Glutamatergic neuron (in vitro differentiated cells): ENCODE results near the gene TMEM81. TPM values are rescaled to one million over a fixed set of nuclear protein-coding genes. Genes with fewer than 3 reads are reported as not detected.

Source experiments
- DNase-seq: peaks from one replicate; pipeline ENCODE4 v3.0.0; 2022
- H3K27ac Mint-ChIP-seq: one replicate; pipeline ENCODE4 v1.8.0; 2020; ENCODE audit warnings: mild to moderate bottlenecking, mixed read lengths, inconsistent platforms; ENCODE audit not compliant: unreplicated experiment
- H3K27me3 Mint-ChIP-seq: one replicate; pipeline ENCODE4 v1.8.0; 2020; ENCODE audit warnings: mild to moderate bottlenecking, moderate library complexity, mixed read lengths, inconsistent platforms; ENCODE audit not compliant: unreplicated experiment
- H3K36me3 Mint-ChIP-seq: one replicate; pipeline ENCODE4 v1.8.0; 2020; ENCODE audit warnings: mild to moderate bottlenecking, mixed read lengths, inconsistent platforms; ENCODE audit not compliant: unreplicated experiment
- H3K4me1 Mint-ChIP-seq: one replicate; pipeline ENCODE4 v1.8.0; 2020; ENCODE audit warnings: mild to moderate bottlenecking, low read depth, mixed read lengths, inconsistent platforms; ENCODE audit not compliant: unreplicated experiment
- H3K4me3 Mint-ChIP-seq: one replicate; pipeline ENCODE4 v1.8.0; 2020; ENCODE audit warnings: mild to moderate bottlenecking, mixed read lengths, inconsistent platforms; ENCODE audit not compliant: unreplicated experiment
- H3K9me3 Mint-ChIP-seq: one replicate; pipeline ENCODE4 v1.8.0; 2020; ENCODE audit warnings: mild to moderate bottlenecking, moderate library complexity, mixed read lengths, inconsistent platforms; ENCODE audit not compliant: unreplicated experiment
- total RNA-seq: library from RNA; stranded (reverse); fragmentation: NEBNext Ultra II Directional; extraction: Animal tissue kit (Norgen Biotek cat#: 25700); gene quantifications from one replicate; pipeline ENCODE4 v1.2.1, GENCODE V29; 2021; ENCODE audit not compliant: unreplicated experiment
- TF ChIP-seq, protein P1 (sequence below): fragments of 200-600 bp; sonication (generic); IDR thresholded peaks from one replicate; pipeline ENCODE4 v1.5.0; 2021; ENCODE audit not compliant: partially characterized antibody, unreplicated experiment

TMEM81 gene
- total RNA-seq, 1 donor from 2014 or later: 9.3 TPM

DNA sequence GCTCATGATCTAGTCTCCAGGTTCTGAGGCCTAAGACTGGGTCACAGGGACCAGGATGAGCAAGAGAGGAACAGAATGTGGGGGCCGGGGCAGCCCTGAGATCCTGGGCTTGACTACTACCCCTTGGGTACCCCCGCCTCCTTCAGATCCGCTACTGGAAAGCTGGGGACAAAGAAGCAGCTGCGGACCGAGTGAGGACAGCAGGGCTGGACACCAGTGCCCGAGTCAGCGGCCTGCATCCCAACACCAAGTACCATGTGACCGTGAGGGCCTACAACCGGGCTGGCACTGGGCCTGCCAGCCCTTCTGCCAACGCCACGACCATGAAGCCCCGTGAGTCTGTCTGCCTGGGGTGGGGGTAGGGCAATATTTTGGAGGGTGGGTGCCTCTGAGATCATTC, 12.5 kb downstream of the TMEM81 start:
- no peaks in the 10 kb centered on the region for H3K36me3 Mint-ChIP-seq
- TF ChIP-seq, protein P1, sequence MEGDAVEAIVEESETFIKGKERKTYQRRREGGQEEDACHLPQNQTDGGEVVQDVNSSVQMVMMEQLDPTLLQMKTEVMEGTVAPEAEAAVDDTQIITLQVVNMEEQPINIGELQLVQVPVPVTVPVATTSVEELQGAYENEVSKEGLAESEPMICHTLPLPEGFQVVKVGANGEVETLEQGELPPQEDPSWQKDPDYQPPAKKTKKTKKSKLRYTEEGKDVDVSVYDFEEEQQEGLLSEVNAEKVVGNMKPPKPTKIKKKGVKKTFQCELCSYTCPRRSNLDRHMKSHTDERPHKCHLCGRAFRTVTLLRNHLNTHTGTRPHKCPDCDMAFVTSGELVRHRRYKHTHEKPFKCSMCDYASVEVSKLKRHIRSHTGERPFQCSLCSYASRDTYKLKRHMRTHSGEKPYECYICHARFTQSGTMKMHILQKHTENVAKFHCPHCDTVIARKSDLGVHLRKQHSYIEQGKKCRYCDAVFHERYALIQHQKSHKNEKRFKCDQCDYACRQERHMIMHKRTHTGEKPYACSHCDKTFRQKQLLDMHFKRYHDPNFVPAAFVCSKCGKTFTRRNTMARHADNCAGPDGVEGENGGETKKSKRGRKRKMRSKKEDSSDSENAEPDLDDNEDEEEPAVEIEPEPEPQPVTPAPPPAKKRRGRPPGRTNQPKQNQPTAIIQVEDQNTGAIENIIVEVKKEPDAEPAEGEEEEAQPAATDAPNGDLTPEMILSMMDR: no peak
- H3K4me3 Mint-ChIP-seq: no peak overlapping the region
- peaks cover 2% of the 10 kb centered on the region for H3K4me1 Mint-ChIP-seq
- no peak overlapping the region for H3K27ac Mint-ChIP-seq
- H3K27me3 Mint-ChIP-seq: peaks cover 7% of the 10 kb centered on the region
- H3K9me3 Mint-ChIP-seq: peaks cover 4% of the 10 kb centered on the region
- DNase-seq: no peak

DNA sequence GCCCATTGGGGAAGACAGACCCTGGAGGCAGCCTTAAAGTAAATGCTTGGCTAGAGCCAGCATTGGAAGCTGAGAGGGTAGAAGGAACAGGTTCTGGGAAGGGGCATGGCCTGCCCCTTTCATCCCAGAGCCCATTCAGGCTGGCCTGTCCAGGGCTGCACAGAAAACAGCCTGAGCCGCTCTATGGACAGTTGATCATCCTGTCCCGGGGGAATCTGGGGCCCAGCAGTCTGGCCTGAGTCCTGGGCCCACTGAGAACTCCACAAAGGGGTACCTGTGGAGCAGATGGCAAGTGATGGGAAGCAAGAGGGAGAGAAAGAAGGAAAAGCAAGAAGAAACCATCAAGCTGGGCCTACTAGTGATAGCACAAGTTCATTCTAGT, 13.2 kb downstream of the TMEM81 start:
- no peak for DNase-seq
- TF ChIP-seq, protein P1: no peak
- Mint-ChIP-seq H3K4me1 (no peaks in the 10 kb centered on the region), H3K27ac (no peak overlapping the region), H3K9me3 (peaks cover 4% of the 10 kb centered on the region), H3K36me3 (no peaks in the 10 kb centered on the region), H3K27me3 (peaks cover 7% of the 10 kb centered on the region), H3K4me3 (no peak overlapping the region)

DNA sequence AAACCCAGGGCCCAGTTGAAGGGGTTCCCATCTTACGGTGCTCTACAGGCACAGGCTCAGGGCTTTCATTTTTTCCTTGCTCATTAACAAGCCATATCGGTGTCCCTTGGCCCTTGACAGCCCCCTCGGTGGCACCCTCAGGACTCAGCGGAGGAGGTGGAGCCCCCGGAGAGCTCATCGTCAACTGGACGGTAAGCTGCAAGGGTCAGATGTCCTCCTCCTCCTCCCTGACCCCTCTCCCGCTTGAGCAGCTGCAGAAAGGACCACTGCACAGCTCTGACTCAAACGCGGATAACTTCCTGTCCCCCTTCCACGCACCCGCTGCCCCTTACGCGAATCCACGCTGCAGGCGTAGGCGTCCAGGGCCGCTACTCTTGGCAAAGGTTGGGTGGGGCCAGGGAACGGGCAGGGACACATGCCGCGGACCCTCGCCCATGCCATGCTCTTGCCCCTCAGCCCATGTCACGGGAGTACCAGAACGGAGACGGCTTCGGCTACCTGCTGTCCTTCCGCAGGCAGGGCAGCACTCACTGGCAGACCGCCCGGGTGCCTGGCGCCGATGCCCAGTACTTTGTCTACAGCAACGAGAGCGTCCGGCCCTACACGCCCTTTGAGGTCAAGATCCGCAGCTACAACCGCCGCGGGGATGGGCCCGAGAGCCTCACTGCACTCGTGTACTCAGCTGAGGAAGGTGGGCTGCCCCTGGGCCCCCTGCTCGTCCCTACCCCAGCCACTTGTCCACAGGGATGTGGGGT, 14.7 kb downstream of the TMEM81 start:
- H3K36me3 Mint-ChIP-seq: no peaks in the 10 kb centered on the region
- no peak overlapping the region for H3K27ac Mint-ChIP-seq
- TF ChIP-seq, protein P1: no peak
- no peak overlapping the region for H3K4me3 Mint-ChIP-seq
- no peak for DNase-seq
- peaks cover 11% of the 10 kb centered on the region for H3K27me3 Mint-ChIP-seq
- peaks cover 4% of the 10 kb centered on the region for H3K9me3 Mint-ChIP-seq
- no peaks in the 10 kb centered on the region for H3K4me1 Mint-ChIP-seq

DNA sequence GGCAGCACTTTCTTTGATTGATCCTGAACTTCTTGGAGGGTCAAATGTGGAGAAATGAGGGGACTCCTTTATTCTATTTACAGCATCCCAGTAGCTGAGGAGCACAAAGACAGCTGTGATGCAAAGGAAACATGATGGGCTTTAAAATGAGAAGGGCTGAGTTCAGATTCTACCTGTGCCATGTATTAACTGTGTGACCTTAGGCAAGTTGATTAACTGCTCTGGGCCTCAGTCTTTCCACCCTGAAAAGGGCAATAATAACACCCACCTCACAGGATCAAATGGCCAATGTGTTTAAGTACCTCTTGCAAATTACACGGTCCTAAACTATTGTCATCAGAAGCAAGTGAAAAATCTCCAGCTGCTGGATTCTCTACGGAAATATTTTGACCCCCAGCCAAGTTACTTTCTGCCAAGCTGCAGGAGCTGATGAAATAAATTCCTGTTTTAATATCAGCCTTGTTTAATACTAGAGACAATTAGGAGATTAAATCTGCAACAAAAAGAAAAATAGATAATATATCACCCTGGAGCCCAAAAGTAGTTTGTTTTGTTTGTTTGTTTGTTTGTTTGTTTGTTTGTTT, 15.7 kb downstream of the TMEM81 start:
- Mint-ChIP-seq H3K27ac (no peak overlapping the region), H3K27me3 (peaks cover 9% of the 10 kb centered on the region), H3K36me3 (peaks cover 4% of the 10 kb centered on the region), H3K4me3 (no peak overlapping the region), H3K4me1 (no peaks in the 10 kb centered on the region), H3K9me3 (peaks cover 4% of the 10 kb centered on the region)
- TF ChIP-seq, protein P1: no peak
- no peak for DNase-seq

DNA sequence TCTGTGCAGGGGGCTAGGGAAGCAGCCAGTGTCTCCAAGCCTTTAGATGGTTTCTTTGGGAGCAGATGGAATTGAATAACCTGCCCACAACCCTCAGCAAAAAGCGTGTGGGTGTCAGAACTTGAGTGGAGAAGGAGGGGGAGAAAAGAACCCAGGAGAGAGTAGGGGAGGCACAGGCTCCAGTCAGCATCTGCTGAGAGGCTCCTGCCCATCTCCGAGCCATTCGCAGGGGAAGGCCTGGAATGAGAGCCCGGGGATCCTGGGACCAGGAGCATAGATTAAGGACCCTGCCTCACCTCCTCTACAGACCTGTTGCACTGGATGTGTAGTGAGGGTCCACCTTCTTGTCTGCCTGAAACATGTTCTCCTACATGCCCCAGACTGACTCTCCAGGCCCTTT, 16.3 kb downstream of the TMEM81 start:
- TF ChIP-seq, protein P1: no peak
- Mint-ChIP-seq H3K4me3 (no peak overlapping the region), H3K27ac (no peak overlapping the region), H3K4me1 (no peaks in the 10 kb centered on the region), H3K27me3 (peaks cover 9% of the 10 kb centered on the region), H3K36me3 (peaks cover 5% of the 10 kb centered on the region), H3K9me3 (peaks cover 4% of the 10 kb centered on the region)
- DNase-seq: no peak
